Ecto neural progenitor cell (in vitro differentiated cells): ENCODE data around the gene MRPL41.
"Not testable (repeated sequence)": the region's sequence is repeated elsewhere in the genome, so short reads cannot be mapped to it uniquely, and the experiment has no call there.

ENCODE experiments used
- DNase-seq: peaks from one replicate; pipeline ENCODE4 v3.0.0-alpha.2; 2018; ENCODE audit warnings: low spot score

The MRPL41 gene

GRCh38 chr9:137553654-137554053 lies 2.0 kb downstream of the MRPL41 start:
- not testable (repeated sequence) for DNase-seq

- DNase-seq, result no peak
Measured at GRCh38 chr9:137554349-137554748, 2.7 kb downstream of the MRPL41 start.

GRCh38 chr9:137555179-137555578 lies 3.5 kb downstream of the MRPL41 start:
- DNase-seq, result no peak

- no peak for DNase-seq
Measured at GRCh38 chr9:137556069-137556838, 4.6 kb downstream of the MRPL41 start.

GRCh38 chr9:137558127-137558526 lies 6.4 kb downstream of the MRPL41 start:
- no peak for DNase-seq

- no peak for DNase-seq
Measured at GRCh38 chr9:137564134-137564533, 12.5 kb downstream of the MRPL41 start.

- no peak for DNase-seq
Measured at GRCh38 chr9:137564817-137565411, 13.2 kb downstream of the MRPL41 start.

GRCh38 chr9:137568445-137568844 lies 16.8 kb downstream of the MRPL41 start:
- not testable (repeated sequence) for DNase-seq

GRCh38 chr9:137569609-137570203 lies 18.0 kb downstream of the MRPL41 start:
- DNase-seq, result no peak

- DNase-seq, result no peak
Measured at GRCh38 chr9:137570566-137570965, 18.9 kb downstream of the MRPL41 start.

GRCh38 chr9:137574192-137574591 lies 22.5 kb downstream of the MRPL41 start:
- no peak for DNase-seq

GRCh38 chr9:137575364-137575715 lies 23.7 kb downstream of the MRPL41 start:
- DNase-seq, result no peak

- no peak for DNase-seq
Measured at GRCh38 chr9:137575716-137576411, 24.2 kb downstream of the MRPL41 start.

- peak; percentile 95 for DNase-seq
Measured at GRCh38 chr9:137578518-137579258, 27.0 kb downstream of the MRPL41 start, which contains the start of gene DPH7. TSS of gene DPH7 (minus strand) at chr9:137578925. CDS start at chr9:137578777, 148 bp downstream.

GRCh38 chr9:137579259-137579604 lies 27.6 kb downstream of the MRPL41 start:
- DNase-seq, result no peak

GRCh38 chr9:137580209-137580953 lies 28.7 kb downstream of the MRPL41 start:
- DNase-seq, result no peak

- no peak for DNase-seq
Measured at GRCh38 chr9:137580954-137581322, 29.3 kb downstream of the MRPL41 start.

- no peak for DNase-seq
Measured at GRCh38 chr9:137581361-137582285, 29.9 kb downstream of the MRPL41 start.

- DNase-seq, result no peak
Measured at GRCh38 chr9:137582286-137582860, 30.7 kb downstream of the MRPL41 start.

GRCh38 chr9:137583347-137583746 lies 31.7 kb downstream of the MRPL41 start:
- DNase-seq, result no peak
